Central memory CD8-positive, alpha-beta T cell (primary cell): ENCODE results near the gene RNF180.

Experiments
- ATAC-seq: fragments of 150-1000 bp; cut with Tn5 transposase; replicated peaks from 2 replicates; pipeline ENCODE4 v1.10.0; 2022; ENCODE audit warnings: mild to moderate bottlenecking, moderate FRiP score, moderate number of reproducible peaks; ENCODE audit not compliant: poor library complexity, severe bottlenecking; ENCODE audit errors: extremely low read depth
- DNase-seq, 2 donors: peaks; one replicate each; pipeline ENCODE4 v3.0.0; 2021; ENCODE audit warnings: low spot score in 2 of 2
- H3K27ac Mint-ChIP-seq: one replicate; pipeline ENCODE4 v1.8.0; 2022; ENCODE audit warnings: low read depth, mild to moderate bottlenecking, moderate library complexity, mixed read lengths
- H3K27me3 Mint-ChIP-seq: one replicate; pipeline ENCODE4 v1.8.0; 2022; ENCODE audit warnings: mixed read lengths
- H3K36me3 Mint-ChIP-seq: one replicate; pipeline ENCODE4 v1.8.0; 2022; ENCODE audit warnings: mild to moderate bottlenecking, moderate library complexity, mixed read lengths; ENCODE audit not compliant: insufficient read depth
- H3K4me1 Mint-ChIP-seq: one replicate; pipeline ENCODE4 v1.8.0; 2022; ENCODE audit warnings: mixed read lengths
- H3K4me3 Mint-ChIP-seq: one replicate; pipeline ENCODE4 v1.8.0; 2022; ENCODE audit warnings: mild to moderate bottlenecking, moderate library complexity, mixed read lengths
- H3K9me3 Mint-ChIP-seq: one replicate; pipeline ENCODE4 v1.8.0; 2022; ENCODE audit warnings: mixed read lengths

RNF180 gene

GRCh38 chr5:64188776-64189175 lies 23.1 kb downstream of the RNF180 start:
- Mint-ChIP-seq H3K9me3 (peaks cover 5% of the 10 kb centered on the region), H3K4me1 (no peaks in the 10 kb centered on the region), H3K27ac (no peak overlapping the region), H3K4me3 (no peak overlapping the region), H3K36me3 (no peaks in the 10 kb centered on the region), H3K27me3 (no peaks in the 10 kb centered on the region)
- DNase-seq = no peak
- no peak for ATAC-seq

- Mint-ChIP-seq H3K27me3 (no peaks in the 10 kb centered on the region), H3K4me1 (no peaks in the 10 kb centered on the region), H3K36me3 (no peaks in the 10 kb centered on the region), H3K4me3 (no peak overlapping the region), H3K9me3 (peaks cover 5% of the 10 kb centered on the region), H3K27ac (no peak overlapping the region)
- DNase-seq = no peak
- ATAC-seq = no peak
Measured at GRCh38 chr5:64190562-64191306, 25.1 kb downstream of the RNF180 start.

GRCh38 chr5:64195981-64196380 lies 30.3 kb downstream of the RNF180 start:
- no peaks in the 10 kb centered on the region for H3K27me3 Mint-ChIP-seq
- no peak for ATAC-seq
- H3K9me3 Mint-ChIP-seq = peaks cover 5% of the 10 kb centered on the region
- no peak overlapping the region for H3K27ac Mint-ChIP-seq
- no peak for DNase-seq
- no peaks in the 10 kb centered on the region for H3K4me1 Mint-ChIP-seq
- H3K36me3 Mint-ChIP-seq = no peaks in the 10 kb centered on the region
- no peak overlapping the region for H3K4me3 Mint-ChIP-seq

DNA sequence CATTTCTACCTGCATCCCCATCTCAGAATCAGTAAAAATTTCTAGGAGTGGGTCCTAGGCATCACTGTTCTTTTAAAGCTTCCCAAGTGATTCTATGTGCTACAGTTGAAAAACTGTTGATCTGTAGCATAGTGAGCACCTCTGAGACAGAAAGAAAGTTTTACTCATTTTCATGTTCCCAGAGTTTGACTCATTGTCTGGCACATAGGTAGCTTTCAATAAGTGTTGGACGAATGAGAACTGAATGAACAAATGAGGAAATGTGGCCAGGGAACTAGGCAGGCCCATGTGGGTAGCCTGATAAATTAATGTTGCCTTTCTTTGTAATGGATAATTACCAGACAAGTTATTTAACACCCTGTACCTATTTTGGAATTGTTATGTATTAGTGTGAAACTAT lies 33.8 kb downstream of the RNF180 start:
- H3K27me3 Mint-ChIP-seq = no peaks in the 10 kb centered on the region
- no peak overlapping the region for H3K4me3 Mint-ChIP-seq
- DNase-seq (no peak), ATAC-seq (no peak)
- no peaks in the 10 kb centered on the region for H3K9me3 Mint-ChIP-seq
- H3K4me1 Mint-ChIP-seq = no peaks in the 10 kb centered on the region
- no peaks in the 10 kb centered on the region for H3K36me3 Mint-ChIP-seq
- no peak overlapping the region for H3K27ac Mint-ChIP-seq

GRCh38 chr5:64201996-64202395 lies 36.4 kb downstream of the RNF180 start:
- ATAC-seq (no peak), DNase-seq (no peak)
- Mint-ChIP-seq H3K36me3 (no peaks in the 10 kb centered on the region), H3K27me3 (no peaks in the 10 kb centered on the region), H3K4me1 (no peaks in the 10 kb centered on the region), H3K4me3 (no peak overlapping the region), H3K27ac (no peak overlapping the region), H3K9me3 (no peaks in the 10 kb centered on the region)

DNA sequence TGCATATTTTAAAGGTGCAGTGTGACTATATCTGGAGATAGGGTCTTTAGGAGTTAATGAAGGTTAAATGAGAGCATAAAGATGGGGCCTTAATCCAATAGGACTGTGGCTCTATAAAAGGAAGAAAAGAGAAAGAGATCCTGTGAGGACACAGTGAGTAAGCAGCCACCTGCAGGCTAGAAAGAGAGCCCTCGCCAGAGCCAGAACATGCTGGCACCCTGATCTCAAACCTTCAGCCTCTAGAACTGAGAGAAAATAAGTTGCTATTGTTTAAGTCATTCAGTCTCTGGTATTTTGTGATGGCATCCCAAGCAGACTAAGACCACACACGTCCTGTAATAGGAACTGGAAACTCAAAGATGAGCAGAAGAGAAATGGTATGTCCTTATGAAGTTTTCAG lies 41.0 kb downstream of the RNF180 start:
- no peak overlapping the region for H3K4me3 Mint-ChIP-seq
- H3K27me3 Mint-ChIP-seq = no peaks in the 10 kb centered on the region
- ATAC-seq = no peak
- H3K27ac Mint-ChIP-seq = no peak overlapping the region
- DNase-seq = no peak
- no peaks in the 10 kb centered on the region for H3K4me1 Mint-ChIP-seq
- H3K9me3 Mint-ChIP-seq = peaks cover 4% of the 10 kb centered on the region
- no peaks in the 10 kb centered on the region for H3K36me3 Mint-ChIP-seq

DNA sequence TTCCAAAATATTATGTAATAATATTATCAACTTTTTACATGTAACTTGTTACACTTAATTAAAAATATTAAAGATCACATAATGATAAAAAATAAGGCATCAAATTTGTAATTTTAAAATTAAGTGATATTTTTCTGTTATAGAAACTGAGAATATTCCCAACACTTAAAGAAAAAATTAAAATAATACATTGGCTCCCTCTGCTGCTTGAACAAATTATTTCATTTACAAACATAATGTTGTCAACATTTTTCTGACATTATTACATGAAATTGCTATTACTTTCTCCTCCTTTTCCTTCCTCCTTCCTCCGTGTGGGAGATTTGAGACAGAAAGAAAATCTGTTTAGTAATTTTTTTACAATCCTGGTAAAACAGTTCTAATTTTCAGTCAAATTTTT lies 42.3 kb downstream of the RNF180 start:
- Mint-ChIP-seq H3K27ac (no peak overlapping the region), H3K27me3 (no peaks in the 10 kb centered on the region), H3K4me1 (no peaks in the 10 kb centered on the region), H3K4me3 (no peak overlapping the region), H3K9me3 (peaks cover 4% of the 10 kb centered on the region), H3K36me3 (no peaks in the 10 kb centered on the region)
- ATAC-seq = no peak
- DNase-seq = no peak

DNA sequence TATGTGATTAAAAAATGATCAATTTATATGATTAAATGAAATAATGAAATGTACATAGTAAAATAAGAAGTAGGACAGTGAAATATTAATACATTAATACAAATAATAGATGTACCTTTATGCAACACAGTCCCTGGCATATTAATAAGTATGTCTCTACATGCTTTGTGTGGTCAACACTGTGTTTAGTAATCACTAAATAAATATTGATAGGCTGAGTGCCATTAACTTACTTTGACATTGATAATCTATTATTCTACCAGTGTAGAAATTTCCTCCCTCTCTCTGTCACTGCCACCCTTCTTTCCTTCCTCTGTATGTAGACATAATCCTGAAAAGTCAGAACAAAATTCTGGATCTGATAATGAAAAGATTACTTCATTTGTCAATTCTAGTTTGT lies 43.7 kb downstream of the RNF180 start:
- H3K4me1 Mint-ChIP-seq = no peaks in the 10 kb centered on the region
- no peak overlapping the region for H3K27ac Mint-ChIP-seq
- DNase-seq (no peak), ATAC-seq (no peak)
- H3K27me3 Mint-ChIP-seq = no peaks in the 10 kb centered on the region
- no peak overlapping the region for H3K4me3 Mint-ChIP-seq
- H3K9me3 Mint-ChIP-seq = peaks cover 4% of the 10 kb centered on the region
- no peaks in the 10 kb centered on the region for H3K36me3 Mint-ChIP-seq

DNA sequence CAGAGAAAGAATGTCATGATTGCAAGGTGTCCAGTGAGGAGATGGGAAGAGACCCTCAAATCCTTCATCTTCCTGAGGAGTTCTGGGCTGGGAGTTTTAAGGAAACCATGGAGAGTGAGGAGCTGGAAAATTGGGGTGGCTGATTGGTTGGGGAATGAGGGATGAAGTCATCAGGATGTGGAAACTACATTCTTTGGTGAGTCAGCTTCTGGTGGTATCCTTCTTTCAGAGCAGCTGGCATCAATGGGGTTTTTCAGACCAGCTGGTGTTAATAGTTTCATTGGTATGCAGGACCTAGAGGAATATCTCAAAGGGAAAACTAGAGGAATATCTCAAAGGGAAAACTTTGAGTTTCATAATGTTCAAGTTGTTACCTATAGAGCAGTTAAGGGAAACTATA lies 45.2 kb downstream of the RNF180 start:
- Mint-ChIP-seq H3K36me3 (no peaks in the 10 kb centered on the region), H3K27me3 (no peaks in the 10 kb centered on the region), H3K27ac (no peak overlapping the region), H3K4me1 (no peaks in the 10 kb centered on the region), H3K4me3 (no peak overlapping the region), H3K9me3 (peaks cover 4% of the 10 kb centered on the region)
- DNase-seq (no peak), ATAC-seq (no peak)

GRCh38 chr5:64213011-64213410 lies 47.4 kb downstream of the RNF180 start:
- no peak overlapping the region for H3K4me3 Mint-ChIP-seq
- no peak overlapping the region for H3K27ac Mint-ChIP-seq
- no peaks in the 10 kb centered on the region for H3K36me3 Mint-ChIP-seq
- DNase-seq = no peak
- H3K27me3 Mint-ChIP-seq = no peaks in the 10 kb centered on the region
- ATAC-seq = no peak
- no peaks in the 10 kb centered on the region for H3K9me3 Mint-ChIP-seq
- no peaks in the 10 kb centered on the region for H3K4me1 Mint-ChIP-seq

GRCh38 chr5:64213531-64213930 lies 47.9 kb downstream of the RNF180 start:
- Mint-ChIP-seq H3K9me3 (no peaks in the 10 kb centered on the region), H3K27me3 (no peaks in the 10 kb centered on the region), H3K4me3 (no peak overlapping the region), H3K36me3 (no peaks in the 10 kb centered on the region), H3K4me1 (no peaks in the 10 kb centered on the region), H3K27ac (no peak overlapping the region)
- no peak for ATAC-seq
- DNase-seq = no peak

- Mint-ChIP-seq H3K27ac (no peak overlapping the region), H3K27me3 (no peaks in the 10 kb centered on the region), H3K9me3 (no peaks in the 10 kb centered on the region), H3K4me3 (no peak overlapping the region), H3K4me1 (no peaks in the 10 kb centered on the region), H3K36me3 (no peaks in the 10 kb centered on the region)
- no peak for ATAC-seq
- DNase-seq = no peak
Measured at GRCh38 chr5:64214132-64214531, 48.5 kb downstream of the RNF180 start.

DNA sequence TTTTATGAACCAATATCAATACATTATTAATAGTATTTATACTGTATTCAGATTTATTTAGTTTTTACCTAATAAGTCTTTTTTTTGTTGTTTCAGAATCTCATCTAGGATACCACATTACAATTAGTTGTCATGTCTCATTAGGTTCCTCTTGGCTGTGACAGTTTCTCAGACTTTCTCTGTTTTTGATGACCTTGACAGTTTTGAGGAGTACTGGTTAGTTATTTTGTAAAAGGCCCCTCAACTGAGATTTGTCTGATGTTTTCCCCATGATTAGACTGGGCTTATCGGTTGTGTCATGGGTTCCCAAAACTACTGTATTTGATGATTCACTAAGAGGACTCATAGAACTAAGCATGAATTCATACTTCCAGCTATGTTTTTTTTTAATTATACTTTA lies 56.3 kb downstream of the RNF180 start:
- no peaks in the 10 kb centered on the region for H3K9me3 Mint-ChIP-seq
- no peaks in the 10 kb centered on the region for H3K36me3 Mint-ChIP-seq
- ATAC-seq (no peak), DNase-seq (no peak)
- no peak overlapping the region for H3K27ac Mint-ChIP-seq
- H3K4me1 Mint-ChIP-seq = no peaks in the 10 kb centered on the region
- no peak overlapping the region for H3K4me3 Mint-ChIP-seq
- H3K27me3 Mint-ChIP-seq = no peaks in the 10 kb centered on the region
